Measurements from ENCODE around the gene DLG1. TPM values are rescaled to one million over a fixed set of nuclear protein-coding genes. Genes with fewer than 3 reads are reported as not detected.

The DLG1 gene
- total RNA-seq, 4 donors from 2014 or later = 71.4 to 96.7 (median 88.5) TPM

DNA sequence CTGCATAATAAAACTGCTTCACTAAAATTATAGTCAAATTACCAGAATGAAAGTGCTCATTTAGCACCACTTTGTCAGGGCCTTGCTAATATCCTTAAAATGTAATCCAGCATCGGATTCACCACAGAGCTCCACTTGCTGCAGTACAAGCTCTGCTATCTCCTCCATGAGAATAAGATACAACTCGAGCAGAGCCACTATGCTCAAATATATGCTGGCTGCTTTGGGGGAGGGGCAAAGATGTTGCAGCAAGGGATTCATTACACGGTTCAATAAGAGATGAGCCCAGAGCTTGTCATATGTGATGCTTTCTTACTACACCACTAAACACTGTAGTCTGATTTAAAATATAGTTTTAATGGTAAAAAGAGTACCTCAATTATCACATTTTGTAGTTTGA lies 72.2 kb downstream of the DLG1 start:
- TF ChIP-seq POLR2A (IDR thresholded peaks at IDR 0.05) = no peak
- TF ChIP-seq, protein P1, sequence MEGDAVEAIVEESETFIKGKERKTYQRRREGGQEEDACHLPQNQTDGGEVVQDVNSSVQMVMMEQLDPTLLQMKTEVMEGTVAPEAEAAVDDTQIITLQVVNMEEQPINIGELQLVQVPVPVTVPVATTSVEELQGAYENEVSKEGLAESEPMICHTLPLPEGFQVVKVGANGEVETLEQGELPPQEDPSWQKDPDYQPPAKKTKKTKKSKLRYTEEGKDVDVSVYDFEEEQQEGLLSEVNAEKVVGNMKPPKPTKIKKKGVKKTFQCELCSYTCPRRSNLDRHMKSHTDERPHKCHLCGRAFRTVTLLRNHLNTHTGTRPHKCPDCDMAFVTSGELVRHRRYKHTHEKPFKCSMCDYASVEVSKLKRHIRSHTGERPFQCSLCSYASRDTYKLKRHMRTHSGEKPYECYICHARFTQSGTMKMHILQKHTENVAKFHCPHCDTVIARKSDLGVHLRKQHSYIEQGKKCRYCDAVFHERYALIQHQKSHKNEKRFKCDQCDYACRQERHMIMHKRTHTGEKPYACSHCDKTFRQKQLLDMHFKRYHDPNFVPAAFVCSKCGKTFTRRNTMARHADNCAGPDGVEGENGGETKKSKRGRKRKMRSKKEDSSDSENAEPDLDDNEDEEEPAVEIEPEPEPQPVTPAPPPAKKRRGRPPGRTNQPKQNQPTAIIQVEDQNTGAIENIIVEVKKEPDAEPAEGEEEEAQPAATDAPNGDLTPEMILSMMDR (IDR thresholded peaks at IDR 0.05) = no peak

DNA sequence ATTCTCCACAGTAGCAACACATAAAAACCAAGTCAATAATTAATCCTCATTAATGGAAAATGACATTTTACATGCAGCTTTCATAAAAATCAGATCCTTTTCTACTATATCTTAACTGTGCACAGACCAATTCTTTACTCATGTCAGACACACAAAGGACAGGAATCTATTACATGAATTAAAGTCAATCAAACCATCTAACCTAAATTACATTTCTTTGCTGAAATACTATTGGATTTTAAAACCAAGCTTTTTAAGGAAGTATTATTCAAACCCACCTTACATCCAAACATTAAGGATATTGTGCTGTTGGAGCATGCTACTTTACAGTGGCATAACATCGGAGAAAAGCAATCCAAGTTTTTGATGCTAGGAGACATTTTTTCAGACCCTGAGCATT lies 72.8 kb downstream of the DLG1 start:
- intact Hi-C loops (cut with DNase I; ENCODE audit: low total_unique reads) = no loop called here
- no peak overlapping the region for H3K4me3 ChIP-seq (ENCODE audit: low read depth, poor library complexity, severe bottlenecking)
- 91 to 95% methylated on average over 1 of the region's 1 CpG for WGBS, 2 donors
- DNase-seq (ENCODE audit: low spot score in 2 of 2) = no peak
- TF ChIP-seq, protein P1 (IDR thresholded peaks at IDR 0.05) = no peak
- TF ChIP-seq POLR2A (IDR thresholded peaks at IDR 0.05) = no peak

More for the DNA sequence above, 72.2 kb downstream of the DLG1 start:
- no peak for DNase-seq (ENCODE audit: low spot score in 2 of 2)
- intact Hi-C loops (cut with DNase I; ENCODE audit: low total_unique reads) = no loop called here
- H3K4me3 ChIP-seq (ENCODE audit: low read depth, poor library complexity, severe bottlenecking) = no peak overlapping the region
- 61 to 65% methylated on average over 3 of the region's 3 CpGs for WGBS, 2 donors

DNA sequence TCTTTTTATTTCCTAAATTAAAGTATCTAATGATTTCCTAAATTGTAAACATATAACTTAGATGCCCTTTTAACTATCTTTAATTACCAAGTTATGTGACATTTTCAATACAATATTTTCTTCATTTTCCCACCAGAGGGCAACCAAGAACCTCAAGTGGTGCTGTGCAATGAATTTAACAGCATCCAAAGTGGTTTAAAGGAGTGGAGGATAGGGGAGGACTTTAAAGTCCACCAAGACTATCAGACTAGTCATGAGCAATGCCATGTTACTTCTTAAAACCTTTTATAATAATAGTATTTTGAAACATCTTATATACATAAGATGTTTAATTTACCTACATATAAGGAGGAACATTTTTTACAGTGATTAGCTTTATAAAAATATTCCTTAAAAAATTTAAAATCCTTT lies 74.4 kb downstream of the DLG1 start:
- intact Hi-C loops (cut with DNase I; ENCODE audit: low total_unique reads) = no loop called here
- no peak overlapping the region for H3K4me3 ChIP-seq (ENCODE audit: low read depth, poor library complexity, severe bottlenecking)
- no peak for DNase-seq (ENCODE audit: low spot score in 2 of 2)
- TF ChIP-seq, protein P1 (IDR thresholded peaks at IDR 0.05) = no peak
- TF ChIP-seq POLR2A (IDR thresholded peaks at IDR 0.05) = no peak

DNA sequence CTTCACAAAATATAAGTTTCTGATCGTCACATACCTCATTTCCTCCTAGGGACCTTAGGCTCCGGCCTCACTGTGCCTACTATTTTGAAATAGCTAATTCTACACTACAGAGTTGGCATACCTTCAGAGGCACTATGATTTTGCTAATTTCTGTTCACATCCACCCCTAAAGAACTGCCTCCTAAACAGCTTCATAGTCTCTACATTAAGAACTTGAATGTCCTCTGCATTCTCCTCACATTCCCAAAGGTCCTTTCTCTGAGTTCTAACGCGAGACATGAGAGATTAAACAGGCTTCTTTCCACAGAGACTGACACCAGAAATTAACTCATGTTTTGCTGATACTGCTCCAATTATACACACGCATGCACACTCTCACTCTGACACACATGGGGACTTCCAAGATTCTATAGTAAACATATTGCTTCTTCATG lies 75.5 kb downstream of the DLG1 start:
- intact Hi-C loops (cut with DNase I; ENCODE audit: low total_unique reads) = no loop called here
- WGBS, 2 donors = 37 to 44% methylated on average over 5 of the region's 5 CpGs
- no peak overlapping the region for H3K4me3 ChIP-seq (ENCODE audit: low read depth, poor library complexity, severe bottlenecking)
- TF ChIP-seq, protein P1 (IDR thresholded peaks at IDR 0.05) = no peak
- no peak for TF ChIP-seq POLR2A (IDR thresholded peaks at IDR 0.05)
- DNase-seq (ENCODE audit: low spot score in 2 of 2) = no peak

DNA sequence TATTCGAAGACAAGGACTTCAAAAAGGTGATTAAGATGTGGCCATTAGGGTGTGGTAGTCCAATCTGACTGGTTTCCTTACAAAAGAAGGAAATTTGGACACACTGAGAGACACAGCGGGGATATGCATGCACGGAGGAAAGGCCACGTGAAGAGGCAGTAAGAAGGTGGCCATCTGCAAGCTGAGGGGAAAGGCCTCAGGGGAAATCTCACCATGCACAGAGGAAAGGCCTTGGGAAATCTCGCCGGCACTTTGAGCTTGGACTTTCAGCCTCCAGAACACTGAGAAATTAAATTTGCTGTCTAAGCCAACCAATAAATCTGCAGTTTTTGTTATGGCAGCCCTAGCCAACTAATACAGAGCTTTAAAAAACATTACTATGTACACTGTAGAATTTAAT lies 78.8 kb downstream of the DLG1 start:
- DNase-seq (ENCODE audit: low spot score in 2 of 2) = no peak
- intact Hi-C loops (cut with DNase I; ENCODE audit: low total_unique reads) = no loop called here
- TF ChIP-seq POLR2A (IDR thresholded peaks at IDR 0.05) = no peak
- TF ChIP-seq, protein P1 (IDR thresholded peaks at IDR 0.05) = no peak
- WGBS, 2 donors = 92% methylated on average over 6 of the region's 6 CpGs
- H3K4me3 ChIP-seq (ENCODE audit: low read depth, poor library complexity, severe bottlenecking) = no peak overlapping the region

DNA sequence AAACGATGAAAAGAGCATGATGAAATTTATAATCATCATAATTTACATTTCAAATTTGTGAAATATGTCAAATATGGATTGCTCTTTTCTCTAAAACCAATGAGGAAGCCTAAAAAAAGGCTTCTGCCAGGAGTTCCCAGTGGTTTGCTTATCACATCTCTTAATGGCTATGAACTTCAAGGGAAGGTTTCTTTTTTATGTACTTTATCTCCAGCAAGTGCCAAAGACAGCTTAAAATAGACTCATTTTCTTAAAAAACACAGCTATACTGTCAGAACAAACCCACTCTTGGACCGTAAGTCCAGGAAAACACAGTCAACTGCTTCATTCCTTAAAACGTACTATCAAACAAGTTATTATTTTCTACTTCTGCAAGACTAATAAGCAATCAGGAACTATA lies 80.2 kb downstream of the DLG1 start:
- intact Hi-C loops (cut with DNase I; ENCODE audit: low total_unique reads) = no loop called here
- no peak for DNase-seq (ENCODE audit: low spot score in 2 of 2)
- TF ChIP-seq POLR2A (IDR thresholded peaks at IDR 0.05) = no peak
- TF ChIP-seq, protein P1 (IDR thresholded peaks at IDR 0.05) = no peak
- no peak overlapping the region for H3K4me3 ChIP-seq (ENCODE audit: low read depth, poor library complexity, severe bottlenecking)
- WGBS, 2 donors = 78 to 82% methylated on average over 3 of the region's 3 CpGs
